Activated T-helper 2 cell treated with anti-CD3 and anti-CD28 coated beads, Interferon-gamma antibody, Interleukin-2, Interleukin-4, amounts not matched to agents 10 μg/mL and 5 μg/mL and 100 μg/mL, durations not matched to agents 14 hours and 24 hours and 36 hours (primary cell): Measurements from ENCODE around the gene SLC8B1. TPM values are rescaled to one million over a fixed set of nuclear protein-coding genes. Genes with fewer than 3 reads are reported as not detected.

Experiments used
- DNase-seq: peaks from one replicate; pipeline ENCODE4 v3.0.0; 2021; ENCODE audit warnings: low spot score
- H3K27ac Mint-ChIP-seq: one replicate; pipeline ENCODE4 v1.8.0; 2021; ENCODE audit warnings: mixed read lengths
- H3K27me3 Mint-ChIP-seq: one replicate; pipeline ENCODE4 v1.8.0; 2021; ENCODE audit warnings: low read depth, mixed read lengths
- H3K36me3 Mint-ChIP-seq: one replicate; pipeline ENCODE4 v1.8.0; 2021; ENCODE audit warnings: low read depth, mixed read lengths
- H3K4me1 Mint-ChIP-seq: one replicate; pipeline ENCODE4 v1.8.0; 2021; ENCODE audit warnings: low read depth, mixed read lengths
- H3K4me3 Mint-ChIP-seq: one replicate; pipeline ENCODE4 v1.8.0; 2021; ENCODE audit warnings: low read depth, mild to moderate bottlenecking, moderate library complexity, mixed read lengths
- H3K9me3 Mint-ChIP-seq: one replicate; pipeline ENCODE4 v1.8.0; 2021; ENCODE audit warnings: mixed read lengths
- intact Hi-C: fragments of 100-400 bp; cut with micrococcal nuclease; formaldehyde crosslinking; loops from one replicate; pipeline ENCODE4 v1.15.1; 2023
- total RNA-seq: library from RNA; stranded (reverse); gene quantifications from 2 replicates; pipeline ENCODE4 v1.2.3, GENCODE V29; 2022

The SLC8B1 gene
- total RNA-seq, 1 donor from 2014 or later = 20.8 TPM

GRCh38 chr12:113277511-113277910, 57.4 kb downstream of the SLC8B1 start:
- H3K27me3 Mint-ChIP-seq = no peaks in the 10 kb centered on the region
- intact Hi-C loops = no loop called here

GRCh38 chr12:113276946-113277500, 57.9 kb downstream of the SLC8B1 start:
- Mint-ChIP-seq H3K36me3 (peaks cover 23% of the 10 kb centered on the region), H3K4me3 (no peak overlapping the region), H3K9me3 (no peaks in the 10 kb centered on the region), H3K27ac (no peak overlapping the region), H3K4me1 (peaks cover 9% of the 10 kb centered on the region), H3K27me3 (no peaks in the 10 kb centered on the region)
- no peak for DNase-seq
- intact Hi-C loops = no loop called here

More at GRCh38 chr12:113277511-113277910, 57.4 kb downstream of the SLC8B1 start:
- Mint-ChIP-seq H3K4me1 (peaks cover 4% of the 10 kb centered on the region), H3K27ac (no peak overlapping the region), H3K4me3 (no peak overlapping the region), H3K9me3 (no peaks in the 10 kb centered on the region), H3K36me3 (peaks cover 23% of the 10 kb centered on the region)
- no peak for DNase-seq

GRCh38 chr12:113276306-113276705, 58.6 kb downstream of the SLC8B1 start:
- peaks cover 28% of the 10 kb centered on the region for H3K36me3 Mint-ChIP-seq
- H3K4me3 Mint-ChIP-seq = no peak overlapping the region
- H3K27me3 Mint-ChIP-seq = no peaks in the 10 kb centered on the region
- H3K9me3 Mint-ChIP-seq = no peaks in the 10 kb centered on the region
- peaks cover 16% of the 10 kb centered on the region for H3K4me1 Mint-ChIP-seq
- no peak for DNase-seq
- intact Hi-C loops = no loop called here
- no peak overlapping the region for H3K27ac Mint-ChIP-seq

GRCh38 chr12:113274848-113275247, 60.1 kb downstream of the SLC8B1 start:
- Mint-ChIP-seq H3K4me3 (no peak overlapping the region), H3K36me3 (peaks cover 30% of the 10 kb centered on the region), H3K4me1 (peaks cover 14% of the 10 kb centered on the region), H3K9me3 (no peaks in the 10 kb centered on the region), H3K27ac (no peak overlapping the region), H3K27me3 (no peaks in the 10 kb centered on the region)
- no peak for DNase-seq
- intact Hi-C loops = no loop called here

GRCh38 chr12:113273053-113273725, 61.7 kb downstream of the SLC8B1 start:
- no peak overlapping the region for H3K27ac Mint-ChIP-seq
- H3K36me3 Mint-ChIP-seq = peaks cover 22% of the 10 kb centered on the region
- no peaks in the 10 kb centered on the region for H3K27me3 Mint-ChIP-seq
- DNase-seq = no peak
- no peak overlapping the region for H3K4me3 Mint-ChIP-seq
- intact Hi-C loops = no loop called here
- no peaks in the 10 kb centered on the region for H3K9me3 Mint-ChIP-seq
- peaks cover 14% of the 10 kb centered on the region for H3K4me1 Mint-ChIP-seq

- DNase-seq = no peak
- Mint-ChIP-seq H3K36me3 (peaks cover 27% of the 10 kb centered on the region), H3K4me1 (peaks cover 15% of the 10 kb centered on the region), H3K4me3 (no peak overlapping the region), H3K27ac (peak overlapping the region; percentile 36), H3K27me3 (no peaks in the 10 kb centered on the region), H3K9me3 (no peaks in the 10 kb centered on the region)
- intact Hi-C loops = loop anchor here (1.0 kb wide), 1 partner anchor 10 kb away; no protein-coding TSS in a partner anchor
These were observed 62.9 kb downstream of the SLC8B1 start for GRCh38 chr12:113271853-113272561.

GRCh38 chr12:113271466-113271852, 63.5 kb downstream of the SLC8B1 start:
- no peak for DNase-seq
- Mint-ChIP-seq H3K27me3 (no peaks in the 10 kb centered on the region), H3K9me3 (no peaks in the 10 kb centered on the region), H3K4me1 (peaks cover 17% of the 10 kb centered on the region), H3K36me3 (peaks cover 30% of the 10 kb centered on the region), H3K4me3 (no peak overlapping the region), H3K27ac (peak overlapping the region; percentile 8)
- intact Hi-C loops = no loop called here

GRCh38 chr12:113270709-113271009, 64.2 kb downstream of the SLC8B1 start:
- Mint-ChIP-seq H3K36me3 (peaks cover 38% of the 10 kb centered on the region), H3K9me3 (no peaks in the 10 kb centered on the region), H3K27ac (no peak overlapping the region), H3K27me3 (no peaks in the 10 kb centered on the region), H3K4me1 (peaks cover 17% of the 10 kb centered on the region), H3K4me3 (no peak overlapping the region)
- no peak for DNase-seq
- intact Hi-C loops = no loop called here

GRCh38 chr12:113269257-113269943, 65.5 kb downstream of the SLC8B1 start:
- DNase-seq = no peak
- Mint-ChIP-seq H3K36me3 (peaks cover 41% of the 10 kb centered on the region), H3K9me3 (no peaks in the 10 kb centered on the region), H3K4me3 (no peak overlapping the region), H3K4me1 (peaks cover 19% of the 10 kb centered on the region), H3K27ac (no peak overlapping the region), H3K27me3 (no peaks in the 10 kb centered on the region)
- intact Hi-C loops = no loop called here

GRCh38 chr12:113268621-113269020, 66.3 kb downstream of the SLC8B1 start:
- no peak overlapping the region for H3K27ac Mint-ChIP-seq
- H3K4me1 Mint-ChIP-seq = peaks cover 25% of the 10 kb centered on the region
- H3K4me3 Mint-ChIP-seq = no peak overlapping the region
- no peaks in the 10 kb centered on the region for H3K9me3 Mint-ChIP-seq
- intact Hi-C loops = no loop called here
- peaks cover 48% of the 10 kb centered on the region for H3K36me3 Mint-ChIP-seq
- DNase-seq = no peak
- no peaks in the 10 kb centered on the region for H3K27me3 Mint-ChIP-seq

GRCh38 chr12:113268136-113268535, 66.8 kb downstream of the SLC8B1 start:
- Mint-ChIP-seq H3K36me3 (peaks cover 48% of the 10 kb centered on the region), H3K27me3 (no peaks in the 10 kb centered on the region), H3K4me3 (no peak overlapping the region), H3K4me1 (peaks cover 28% of the 10 kb centered on the region), H3K27ac (no peak overlapping the region), H3K9me3 (no peaks in the 10 kb centered on the region)
- DNase-seq = no peak
- intact Hi-C loops = no loop called here

- Mint-ChIP-seq H3K9me3 (no peaks in the 10 kb centered on the region), H3K27ac (no peak overlapping the region), H3K4me3 (no peak overlapping the region), H3K27me3 (no peaks in the 10 kb centered on the region), H3K4me1 (peaks cover 30% of the 10 kb centered on the region), H3K36me3 (peaks cover 51% of the 10 kb centered on the region)
- no peak for DNase-seq
- intact Hi-C loops = no loop called here
These were observed 67.3 kb downstream of the SLC8B1 start for GRCh38 chr12:113267621-113268020.
